GM19467 (cell line): ENCODE data around the gene SDC4.

Experiments used
- ATAC-seq: cut with Tn5 transposase; IDR thresholded peaks from one replicate; pipeline ENCODE4 v1.9.1; 2021; ENCODE audit warnings: mild to moderate bottlenecking, moderate library complexity; ENCODE audit not compliant: unreplicated experiment

The SDC4 gene

DNA sequence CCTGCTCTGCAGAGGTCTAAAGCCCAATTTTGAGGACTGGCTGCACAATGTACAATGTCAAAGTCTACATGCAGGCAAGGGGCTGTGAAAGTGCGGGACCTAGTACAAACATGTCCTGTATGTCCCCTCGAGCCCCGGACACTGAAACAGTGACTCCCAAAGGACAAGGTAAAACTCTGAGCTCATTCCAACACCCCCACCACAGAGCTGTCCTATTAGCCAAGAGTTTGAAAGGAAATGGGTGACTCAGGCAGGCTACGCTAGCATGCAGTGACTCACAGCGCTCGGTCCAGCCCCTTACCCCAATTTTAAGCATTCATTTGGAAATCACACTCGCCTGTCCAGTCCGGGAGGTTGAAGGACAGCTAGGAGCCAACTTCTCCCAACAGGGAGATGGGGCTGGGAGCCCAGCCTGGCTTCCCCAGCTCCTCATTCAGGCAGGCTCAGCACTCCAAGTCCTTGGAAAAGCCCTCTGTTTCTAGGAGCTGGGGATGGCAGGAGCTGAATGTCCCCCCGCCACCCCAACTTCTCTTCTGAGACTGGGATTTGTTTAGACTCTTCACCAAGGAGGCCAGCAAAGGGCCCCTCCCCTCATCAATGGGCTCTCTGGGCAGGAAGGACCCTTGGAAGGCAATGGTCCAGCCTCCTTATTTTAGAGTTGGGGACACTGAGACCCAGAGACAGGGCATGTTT lies 3.9 kb downstream of the SDC4 start:
- no peak for ATAC-seq

DNA sequence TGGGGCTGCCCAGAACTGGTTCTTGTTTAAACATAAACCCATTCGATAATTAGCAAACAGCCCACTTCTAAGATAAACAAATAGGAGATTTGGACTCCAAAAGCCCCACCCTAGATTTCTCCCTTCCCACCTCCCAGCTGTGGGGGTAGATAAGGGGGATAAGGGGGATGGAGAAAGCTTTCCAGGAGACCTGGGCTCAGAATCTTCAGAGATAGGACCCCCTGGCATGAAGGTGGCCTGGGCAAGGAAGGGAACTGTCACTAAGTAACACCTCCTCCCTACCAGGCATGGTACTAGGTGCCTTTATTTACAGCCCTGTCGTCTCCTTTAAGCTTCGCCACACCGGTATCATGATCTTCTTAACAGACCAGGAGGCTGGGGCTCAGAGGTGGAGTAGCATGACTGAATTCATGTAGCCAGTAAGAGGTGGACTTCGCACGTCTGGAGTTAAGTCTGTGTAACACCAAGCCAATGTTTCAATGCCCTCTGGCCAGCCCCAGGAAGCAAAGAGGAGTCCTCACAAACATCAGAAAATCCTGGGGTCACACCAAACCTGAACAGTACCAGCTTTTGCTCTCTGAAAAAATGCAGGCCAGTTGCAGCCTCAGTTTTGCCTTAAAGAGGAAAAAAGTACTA lies 4.6 kb downstream of the SDC4 start:
- ATAC-seq = no peak

DNA sequence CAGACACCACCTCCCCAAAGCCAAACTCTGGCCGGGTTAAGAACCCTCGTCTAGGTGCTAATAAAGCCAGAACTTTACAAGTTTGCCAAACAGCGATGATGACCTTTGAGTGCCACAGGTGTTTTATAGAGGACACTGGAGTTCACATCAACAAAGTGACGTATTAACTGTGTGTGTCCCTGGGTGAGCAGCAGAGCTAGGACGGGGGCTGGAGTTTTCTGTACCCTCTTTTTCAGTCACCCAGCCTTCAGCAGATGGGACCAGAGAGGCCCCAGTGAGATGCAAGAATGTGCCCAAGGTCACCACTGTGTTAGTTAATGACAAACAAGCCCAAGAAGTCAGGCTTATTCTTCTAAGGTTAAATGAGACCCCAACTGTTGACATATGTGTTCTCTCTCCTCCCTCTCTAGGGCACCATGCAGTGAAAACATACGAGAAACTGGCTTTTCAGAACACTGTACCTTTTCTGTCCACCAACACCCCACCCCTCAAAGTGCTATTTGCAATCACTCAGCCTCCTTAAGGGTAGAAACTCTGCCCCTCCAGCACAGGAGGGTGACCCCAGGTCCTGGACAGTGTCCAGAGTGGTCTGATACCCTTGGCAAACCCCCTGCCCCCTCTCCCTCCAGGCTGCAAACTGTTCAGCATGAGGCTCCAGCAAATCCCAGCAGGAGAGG lies 5.2 kb downstream of the SDC4 start:
- ATAC-seq = no peak

DNA sequence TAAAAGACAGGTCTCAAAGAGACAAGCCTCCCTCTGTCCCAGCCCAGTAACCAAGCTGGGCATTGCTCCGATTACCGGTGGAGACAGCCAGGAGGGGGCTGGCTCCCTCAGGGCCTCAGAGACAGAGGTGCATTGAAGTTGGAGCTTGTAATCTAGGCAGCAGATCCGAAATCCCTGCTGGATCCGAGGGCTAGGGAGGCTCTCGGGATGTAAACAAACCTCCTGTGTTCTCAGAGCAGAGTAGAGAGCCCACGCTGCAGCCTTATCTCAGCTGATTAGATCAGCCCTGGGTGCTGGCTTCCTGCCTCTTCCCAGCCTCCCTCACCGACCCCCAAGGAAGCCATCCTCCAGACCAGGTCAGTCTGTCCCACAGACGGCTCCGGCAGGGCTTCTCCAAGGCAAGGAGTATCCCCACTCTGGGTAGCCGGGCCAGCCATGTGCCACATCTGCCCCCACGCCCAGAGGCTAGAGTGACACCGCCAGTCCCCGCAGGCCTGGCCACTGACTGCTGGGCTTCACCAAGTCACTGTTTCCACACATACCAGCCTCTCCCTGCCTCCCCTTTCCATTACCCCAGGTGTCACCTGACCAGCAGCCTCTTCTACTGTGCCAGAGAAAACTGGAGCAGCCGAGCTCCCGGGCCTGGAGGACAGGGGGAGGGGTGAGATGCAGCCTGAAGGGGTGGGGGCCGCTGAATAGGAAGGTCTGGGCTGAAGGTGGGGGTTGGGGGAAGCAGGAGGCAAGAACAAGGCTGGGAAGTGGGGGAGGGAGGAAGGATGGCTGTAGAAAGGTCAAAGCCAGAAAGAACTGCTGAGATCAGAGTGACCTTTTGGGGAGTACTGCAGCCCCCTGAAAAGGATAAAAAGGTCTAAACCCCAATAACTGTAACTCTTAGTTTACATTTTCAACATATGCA lies 6.0 kb downstream of the SDC4 start:
- ATAC-seq = no peak

DNA sequence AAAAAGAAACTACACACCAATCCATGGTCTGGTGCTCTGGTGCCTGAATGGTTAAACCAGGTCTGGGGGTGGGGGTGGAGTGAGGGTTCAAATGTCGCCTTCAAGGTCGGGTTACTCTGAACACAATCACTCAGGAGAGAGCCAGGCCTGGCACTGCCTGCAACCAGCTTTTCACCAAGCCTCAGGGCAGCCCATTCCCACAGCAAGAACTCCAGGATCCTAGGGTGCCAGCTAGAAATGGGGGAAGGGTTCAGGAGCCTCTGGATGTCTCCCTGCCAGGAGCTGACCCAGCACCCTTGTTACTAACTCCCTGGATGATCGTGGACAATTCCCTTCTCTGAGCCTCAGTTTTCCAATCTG lies 6.7 kb downstream of the SDC4 start:
- no peak for ATAC-seq

DNA sequence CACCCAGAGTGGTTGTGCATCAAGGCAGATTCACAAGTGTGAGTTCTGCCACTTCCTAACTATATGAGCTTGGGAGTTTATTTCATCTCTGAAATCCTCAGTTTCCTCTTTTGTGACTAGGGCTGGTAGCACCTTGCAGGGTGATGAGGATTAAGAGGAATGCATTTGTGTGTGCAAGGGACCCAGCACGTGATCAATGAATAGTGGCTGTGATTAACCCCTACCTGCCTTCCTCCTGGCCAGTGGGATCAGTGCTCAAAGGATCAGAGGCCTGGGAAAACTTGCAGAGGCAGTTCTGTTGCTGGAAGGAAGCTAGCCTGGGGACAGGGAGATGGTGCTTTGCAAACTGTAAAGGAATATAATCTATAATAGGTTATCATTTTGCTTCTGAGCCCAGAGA lies 7.3 kb downstream of the SDC4 start:
- ATAC-seq = no peak

DNA sequence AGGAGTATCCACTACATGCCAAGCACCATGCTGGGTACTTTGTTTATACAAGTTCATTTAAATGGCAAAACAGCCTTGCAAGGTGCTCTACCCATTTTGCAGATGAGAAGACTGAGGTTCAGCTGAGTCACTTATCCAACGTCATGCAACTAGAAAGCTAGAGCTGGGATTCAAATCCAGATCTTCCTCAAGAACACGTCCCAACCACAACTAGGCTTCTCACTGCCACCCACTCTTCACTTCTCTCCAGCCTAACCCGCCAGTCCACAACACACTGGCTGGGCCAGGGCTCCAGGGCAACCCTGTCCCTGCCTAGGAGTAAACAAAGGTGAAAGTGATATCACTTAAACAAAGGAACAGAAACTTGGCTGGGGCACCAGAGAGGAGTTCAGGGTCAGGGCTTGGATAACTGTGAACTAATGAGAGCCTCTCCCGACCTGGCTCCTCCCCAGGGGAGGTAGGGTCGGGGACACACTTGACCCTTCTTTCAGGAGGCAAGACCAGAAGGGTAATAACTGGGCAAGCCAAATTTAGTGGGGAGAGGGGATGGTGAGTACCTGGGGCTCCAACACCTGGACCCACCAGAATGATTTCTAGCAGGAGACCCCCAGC lies 7.9 kb downstream of the SDC4 start:
- no peak for ATAC-seq

DNA sequence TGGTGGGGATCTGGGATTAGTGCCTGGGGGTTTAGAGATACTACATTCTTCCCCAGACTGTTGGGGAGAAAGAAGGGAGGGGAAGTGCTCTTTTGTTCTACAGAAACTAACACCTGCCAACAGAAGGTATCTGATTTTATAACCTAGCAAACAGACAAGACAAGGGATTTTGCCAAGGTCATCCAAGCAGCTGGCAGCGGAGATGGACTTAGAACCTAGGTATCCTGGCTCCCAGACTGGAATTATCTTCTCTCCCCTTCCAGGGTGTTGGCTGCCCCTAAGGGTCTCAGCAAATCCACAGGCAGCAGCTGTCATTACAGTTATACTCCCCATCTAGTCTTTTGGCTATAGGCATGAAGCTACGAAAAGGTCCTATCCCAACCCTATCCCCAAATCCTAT lies 8.4 kb downstream of the SDC4 start:
- no peak for ATAC-seq

DNA sequence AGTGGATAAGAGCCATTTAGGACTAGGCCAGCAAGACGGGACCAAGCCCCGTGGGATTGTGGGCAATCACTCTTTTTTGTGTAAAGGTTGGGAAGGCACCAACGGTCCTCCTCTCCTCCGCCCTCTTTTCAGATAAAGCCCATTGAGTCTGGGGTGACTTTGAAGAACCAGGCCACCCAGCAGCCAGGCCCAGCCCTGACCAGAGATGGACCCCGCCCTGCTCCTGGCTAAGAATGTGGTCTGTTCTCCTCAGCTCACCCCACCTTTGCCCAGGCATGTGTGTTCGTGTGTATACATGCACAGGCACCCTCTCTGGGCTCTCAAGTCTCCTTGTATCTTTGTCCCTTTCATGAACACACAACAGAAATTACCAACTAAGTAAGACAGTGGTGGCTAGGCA lies 9.1 kb downstream of the SDC4 start:
- ATAC-seq = no peak

DNA sequence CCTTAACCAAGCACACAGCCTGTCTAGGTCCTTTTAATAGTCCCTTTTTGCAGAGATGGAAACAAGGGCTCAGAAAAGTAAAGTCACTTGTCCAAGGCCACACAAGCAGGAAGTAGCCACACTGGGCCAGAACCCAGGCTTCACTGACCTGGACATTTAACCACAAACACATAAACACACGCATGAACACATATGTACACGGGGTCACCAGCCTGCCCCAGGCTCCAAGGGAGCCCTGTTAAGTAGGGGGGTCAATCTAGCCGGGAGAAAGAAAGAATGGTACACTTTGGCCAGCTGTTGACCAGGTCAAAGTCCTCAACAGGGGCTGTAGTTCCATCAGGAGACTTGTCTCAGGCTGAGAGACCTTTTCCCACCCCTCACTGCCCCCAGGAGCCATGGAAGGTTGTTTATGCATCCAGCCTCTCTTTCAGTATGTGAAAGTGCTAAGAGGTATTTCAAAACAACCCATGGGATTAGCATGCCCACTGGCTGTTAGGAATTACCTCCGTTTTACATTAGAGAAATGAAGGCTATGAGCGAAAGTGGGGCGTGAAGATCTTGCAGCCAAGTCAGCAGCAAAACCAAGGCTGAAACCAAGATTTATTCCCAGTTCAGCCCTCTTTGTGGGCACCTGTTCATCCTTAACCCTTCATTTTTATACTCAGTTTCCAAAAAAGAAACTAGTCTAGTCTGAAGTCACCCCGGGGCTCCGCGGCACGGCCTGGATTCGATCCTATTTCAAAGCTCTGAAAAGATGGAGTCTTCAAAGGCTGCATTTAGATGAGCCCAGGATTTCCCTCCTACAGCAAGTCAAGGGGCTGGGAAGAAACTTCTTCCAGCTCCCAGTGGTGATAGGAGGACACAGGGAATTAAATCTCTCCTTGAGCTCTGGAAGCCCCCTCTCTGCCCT lies 9.8 kb downstream of the SDC4 start:
- no peak for ATAC-seq

DNA sequence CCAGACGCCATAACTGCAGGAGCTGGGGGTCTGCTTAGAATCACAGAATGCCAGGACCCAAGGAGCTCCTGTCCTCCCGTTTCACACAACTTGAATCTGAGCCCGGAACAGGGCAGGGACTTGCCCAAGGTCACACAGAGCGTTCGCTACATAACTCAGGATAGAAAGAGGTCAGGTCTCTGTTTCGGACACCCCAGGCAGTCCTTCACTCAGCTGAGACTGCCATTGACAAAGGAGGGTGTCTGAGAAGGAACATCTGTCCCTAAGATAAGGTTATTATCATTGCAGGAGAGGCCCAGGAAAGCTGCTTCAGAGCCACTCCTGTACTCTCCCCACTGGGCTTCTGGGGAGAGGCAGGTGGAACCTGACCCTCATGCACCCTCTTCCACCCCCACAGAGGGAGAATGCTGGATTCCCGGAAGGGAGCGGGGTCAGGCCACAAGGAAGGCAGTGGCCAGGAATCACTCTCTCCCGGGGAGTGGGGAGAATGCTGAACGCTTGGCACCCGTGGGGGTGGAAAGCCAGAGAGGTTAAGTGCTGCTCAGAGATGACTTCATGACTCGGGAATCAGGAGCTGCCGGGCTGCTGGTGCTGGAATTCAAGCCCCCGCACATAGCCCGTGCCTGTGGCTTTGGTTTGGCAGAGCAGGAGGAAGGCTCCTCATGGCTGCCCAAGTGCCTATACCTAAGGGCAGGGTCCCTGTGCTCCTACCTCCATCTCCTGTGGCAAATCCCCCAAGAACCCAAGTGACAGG lies 10.7 kb downstream of the SDC4 start:
- no peak for ATAC-seq

DNA sequence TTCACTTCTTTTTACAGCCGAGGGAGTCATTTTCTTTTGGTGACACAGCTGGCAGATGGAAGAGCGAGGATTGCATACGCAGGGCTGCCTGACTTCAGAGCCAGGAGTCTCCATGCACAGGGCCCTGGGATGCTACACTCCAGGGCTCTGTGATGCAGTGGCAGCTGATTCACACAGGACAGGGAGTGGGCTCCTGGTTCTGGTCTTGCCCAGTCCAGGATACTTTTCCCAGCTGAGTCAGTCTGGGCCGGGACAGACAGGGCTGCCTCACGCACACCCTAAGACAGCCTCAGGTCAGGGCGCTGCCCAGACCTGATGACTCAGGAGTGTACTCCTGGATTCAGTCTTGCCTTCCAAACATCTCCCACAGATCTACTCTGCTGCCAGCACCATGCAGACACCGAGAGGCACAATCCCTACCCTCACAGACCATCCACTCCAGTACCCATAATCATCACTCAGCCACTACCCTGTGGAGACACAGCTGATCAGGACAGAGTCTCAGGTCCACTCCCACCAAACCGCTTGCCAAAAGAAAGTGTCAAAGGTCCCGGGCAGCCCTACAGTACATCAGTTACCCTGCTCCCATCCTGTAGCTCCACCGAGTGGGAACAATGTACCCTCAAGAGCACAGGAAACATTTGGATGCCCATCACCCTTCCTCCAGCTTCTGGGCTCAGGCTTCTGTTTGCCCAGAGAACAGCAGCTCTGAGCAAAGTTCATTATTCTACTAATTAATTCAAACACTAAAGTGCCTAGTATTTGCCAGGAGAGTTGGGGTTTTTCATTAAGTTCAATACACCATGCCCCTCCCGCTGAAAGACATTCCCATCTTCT lies 11.5 kb downstream of the SDC4 start:
- no peak for ATAC-seq

DNA sequence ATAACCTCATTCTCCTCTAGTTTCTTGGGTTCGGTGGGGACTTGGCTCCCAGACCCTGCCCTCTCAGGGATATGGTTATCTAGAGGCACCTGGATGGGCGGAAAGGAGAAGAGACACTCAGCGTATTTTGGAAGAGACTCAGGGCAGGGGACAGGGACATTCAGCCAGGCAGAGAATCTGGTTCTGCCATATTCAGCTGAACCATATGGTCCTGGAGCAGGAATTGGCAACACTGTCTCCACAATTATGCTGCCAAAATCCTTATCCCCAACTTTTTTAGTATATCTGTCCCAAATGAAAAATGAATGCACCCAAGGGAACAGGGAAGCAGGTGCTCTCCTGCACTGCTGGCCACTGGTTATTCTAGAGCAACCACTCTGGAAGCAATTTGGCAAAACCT lies 17.7 kb downstream of the SDC4 start:
- no peak for ATAC-seq

DNA sequence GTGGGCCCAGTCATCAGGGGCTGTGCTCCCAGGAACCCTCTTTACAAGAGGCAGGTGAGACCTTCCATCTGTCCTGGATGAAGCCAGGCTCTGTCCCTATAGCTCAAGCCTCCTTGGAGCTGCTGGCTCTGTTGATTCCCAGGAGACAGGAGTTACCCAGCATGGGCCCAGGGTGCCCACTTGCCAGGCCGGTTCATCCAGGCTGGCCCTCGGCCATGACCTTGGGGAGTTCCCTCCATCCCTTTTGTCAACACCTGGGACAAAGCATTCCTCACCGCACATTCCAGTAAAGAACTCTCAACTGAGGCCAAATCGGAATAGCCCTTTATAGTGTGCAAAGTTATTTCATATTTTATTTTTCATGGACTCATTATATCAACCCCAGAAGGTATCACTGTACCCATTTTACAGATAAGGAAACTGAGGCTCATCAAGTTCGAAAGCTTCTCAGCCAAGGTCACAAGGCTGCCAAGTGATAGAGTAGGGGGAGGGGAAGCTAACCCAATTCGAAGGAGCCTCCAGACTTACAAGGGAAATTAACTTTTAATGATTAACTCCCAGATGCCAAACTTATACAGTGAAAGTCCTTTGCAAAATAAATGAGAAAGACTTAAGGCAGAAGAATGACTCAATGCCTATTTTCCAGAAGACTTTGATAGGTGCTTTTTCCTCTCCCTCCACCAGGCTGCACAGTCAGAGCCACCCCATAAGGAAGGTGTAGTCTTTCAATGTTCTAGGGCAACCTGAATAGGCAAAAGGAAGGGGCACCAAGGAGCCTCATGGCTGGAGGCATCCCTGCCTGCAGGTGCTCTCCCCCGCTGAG lies 18.5 kb downstream of the SDC4 start:
- no peak for ATAC-seq

DNA sequence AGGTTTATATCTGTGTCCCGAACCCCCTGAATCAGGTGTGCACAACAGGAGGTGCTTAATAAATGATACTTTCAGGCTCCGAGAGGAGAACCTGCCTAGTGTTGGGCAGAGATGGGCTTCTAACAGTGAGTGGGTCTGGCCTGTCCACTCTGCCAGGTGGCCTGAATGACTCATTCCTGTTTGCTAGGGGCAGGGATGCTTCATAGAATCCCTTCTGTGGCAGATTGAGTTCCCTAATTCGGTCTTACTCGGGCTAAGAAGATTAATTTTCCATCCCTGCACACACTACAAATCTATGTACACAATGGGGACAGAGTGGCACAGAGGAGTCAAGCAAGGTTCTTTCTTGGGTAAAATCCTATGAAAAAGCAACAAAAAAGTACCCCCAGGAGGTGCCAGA lies 19.8 kb downstream of the SDC4 start:
- ATAC-seq = no peak

DNA sequence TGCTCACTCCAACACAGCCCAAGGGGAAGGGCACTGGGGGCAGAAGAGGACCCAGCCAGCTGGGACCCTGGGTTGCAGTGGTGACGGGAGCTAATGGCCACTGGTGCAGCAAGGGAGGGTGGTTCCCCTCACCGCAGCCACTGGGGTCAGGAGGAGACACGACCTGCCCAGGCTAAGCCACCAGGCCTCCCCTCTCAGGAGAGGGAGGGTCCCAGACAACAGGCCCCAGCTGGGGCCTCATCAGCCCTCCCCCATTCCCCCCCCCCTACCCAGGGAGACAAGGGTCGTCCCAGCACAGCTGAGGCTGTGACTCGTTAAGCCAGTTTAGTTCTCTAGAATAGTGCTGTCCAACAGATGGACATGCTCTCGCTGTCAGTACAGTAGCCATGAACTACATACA lies 22.9 kb downstream of the SDC4 start:
- ATAC-seq = no peak

DNA sequence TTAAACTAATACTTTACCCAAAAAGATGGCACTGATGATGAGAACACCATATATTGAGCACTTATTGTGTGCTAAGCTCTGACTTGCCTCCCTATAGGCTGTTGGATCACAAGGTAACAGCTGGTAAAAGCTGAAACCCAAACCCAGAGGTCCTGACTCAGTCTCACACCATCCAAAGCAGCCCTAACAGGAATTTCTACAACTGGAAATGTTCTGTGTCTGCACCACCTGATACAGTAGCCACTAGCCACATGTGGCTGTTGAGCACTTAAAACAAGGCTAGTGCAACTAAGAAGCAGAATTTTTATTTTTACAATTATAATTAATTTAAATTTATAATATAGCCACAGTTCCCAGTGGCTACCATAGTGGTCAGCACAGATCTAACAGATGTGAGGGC lies 24.5 kb downstream of the SDC4 start:
- ATAC-seq = no peak
